Naive B cell (primary cell): ENCODE results near the gene GPR55. TPM values are rescaled to one million over a fixed set of nuclear protein-coding genes. Genes with fewer than 3 reads are reported as not detected.
A peak's percentile ranks its signal among the peaks of the same experiment; 100 is the strongest.

Source experiments
- ATAC-seq, 2 donors: fragments of 150-1000 bp; cut with Tn5 transposase; 2 replicates each; pipeline ENCODE4 v1.10.0; 2021; ENCODE audit warnings: low read depth in 2 of 2, mild to moderate bottlenecking in 2 of 2, moderate library complexity in 2 of 2
- DNase-seq: peaks from one replicate; pipeline ENCODE4 v3.0.0; 2022
- H3K27ac Mint-ChIP-seq, 6 donors: one replicate each; pipeline ENCODE4 v1.8.0; 2020 to 2022; ENCODE audit warnings: mild to moderate bottlenecking in 6 of 6, mixed read lengths in 6 of 6, moderate library complexity in 5 of 6, inconsistent platforms in 2 of 6
- H3K27me3 Mint-ChIP-seq, 3 donors: one replicate each; pipeline ENCODE4 v1.8.0; 2021 to 2022; ENCODE audit warnings: mixed read lengths in 3 of 3, mild to moderate bottlenecking in 1 of 3
- H3K36me3 Mint-ChIP-seq, 2 donors: one replicate each; pipeline ENCODE4 v1.8.0; 2020 to 2022; ENCODE audit warnings: mixed read lengths in 2 of 2, inconsistent platforms in 1 of 2, mild to moderate bottlenecking in 1 of 2
- H3K4me1 Mint-ChIP-seq, 3 donors: one replicate each; pipeline ENCODE4 v1.8.0; 2020 to 2022; ENCODE audit warnings: mixed read lengths in 3 of 3, inconsistent platforms in 1 of 3, mild to moderate bottlenecking in 1 of 3, moderate library complexity in 1 of 3
- H3K4me3 Mint-ChIP-seq, 8 donors: one replicate each; pipeline ENCODE4 v1.8.0; 2020 to 2022; ENCODE audit warnings: mild to moderate bottlenecking in 8 of 8, mixed read lengths in 8 of 8, moderate library complexity in 8 of 8, inconsistent platforms in 2 of 8
- H3K9me3 Mint-ChIP-seq, 7 donors: one replicate each; pipeline ENCODE4 v1.8.0; 2020 to 2022; ENCODE audit warnings: mixed read lengths in 7 of 7, mild to moderate bottlenecking in 5 of 7, inconsistent platforms in 2 of 7, moderate library complexity in 1 of 7
- polyA plus RNA-seq, 6 donors: library from polyadenylated mRNA; unstranded; fragments of 300-500 nt; fragmentation: Illumina TruSeq; gene quantifications; one replicate each; pipeline ENCODE4 v1.2.3, GENCODE V29; 2021; ENCODE audit warnings: low read depth in 6 of 6

The GPR55 gene
- polyA plus RNA-seq, 6 donors from 2014 or later: 0.12 to 0.56 (median 0.21) TPM; not detected in 3

GRCh38 chr2:230913406-230914143 is 11.5 kb downstream of the GPR55 start:
- Mint-ChIP-seq H3K4me3 (no peak overlapping the region), H3K4me1 (peaks cover 9 to 12% (median 11%) of the 10 kb centered on the region in 3 donors), H3K27me3 (peaks cover 0 to 17% (median 3%) of the 10 kb centered on the region in 3 donors), H3K27ac (peak overlapping the region in 1 of 6 donors; percentile 32), H3K36me3 (no peaks in the 10 kb centered on the region), H3K9me3 (no peaks in the 10 kb centered on the region)
- ATAC-seq (peak; percentile 95 to 96), DNase-seq (peak; percentile 58)

GRCh38 chr2:230912724-230913123 is 12.3 kb downstream of the GPR55 start:
- H3K4me1 Mint-ChIP-seq: peaks cover 12 to 17% (median 17%) of the 10 kb centered on the region in 3 donors
- DNase-seq (no peak), ATAC-seq (no peak)
- H3K9me3 Mint-ChIP-seq: no peaks in the 10 kb centered on the region
- no peak overlapping the region for H3K4me3 Mint-ChIP-seq
- H3K36me3 Mint-ChIP-seq: no peaks in the 10 kb centered on the region
- no peak overlapping the region for H3K27ac Mint-ChIP-seq
- peaks cover 3 to 17% (median 8%) of the 10 kb centered on the region in 3 donors for H3K27me3 Mint-ChIP-seq

- H3K27me3 Mint-ChIP-seq: peaks cover 3 to 17% (median 8%) of the 10 kb centered on the region in 3 donors
- H3K4me1 Mint-ChIP-seq: peaks cover 12 to 17% (median 17%) of the 10 kb centered on the region in 3 donors
- no peak for DNase-seq
- no peaks in the 10 kb centered on the region for H3K9me3 Mint-ChIP-seq
- H3K27ac Mint-ChIP-seq: no peak overlapping the region
- H3K4me3 Mint-ChIP-seq: no peak overlapping the region
- no peaks in the 10 kb centered on the region for H3K36me3 Mint-ChIP-seq
- ATAC-seq: no peak
Observed at GRCh38 chr2:230912046-230912445, 13.0 kb downstream of the GPR55 start.

GRCh38 chr2:230910546-230911177 is 14.4 kb downstream of the GPR55 start:
- Mint-ChIP-seq H3K4me3 (no peak overlapping the region), H3K27me3 (peaks cover 3 to 17% (median 8%) of the 10 kb centered on the region in 3 donors), H3K4me1 (peaks cover 12 to 17% (median 17%) of the 10 kb centered on the region in 3 donors), H3K36me3 (no peaks in the 10 kb centered on the region), H3K9me3 (no peaks in the 10 kb centered on the region), H3K27ac (no peak overlapping the region)
- ATAC-seq (no peak), DNase-seq (no peak)

- peak overlapping the region in 2 of 6 donors; percentile 16 to 21 for H3K27ac Mint-ChIP-seq
- no peak for DNase-seq
- H3K9me3 Mint-ChIP-seq: no peaks in the 10 kb centered on the region
- H3K4me1 Mint-ChIP-seq: peaks cover 12 to 17% (median 17%) of the 10 kb centered on the region in 3 donors
- peaks cover 3 to 16% (median 8%) of the 10 kb centered on the region in 3 donors for H3K27me3 Mint-ChIP-seq
- ATAC-seq: no peak
- H3K4me3 Mint-ChIP-seq: no peak overlapping the region
- H3K36me3 Mint-ChIP-seq: no peaks in the 10 kb centered on the region
Observed at GRCh38 chr2:230909841-230910545, 15.0 kb downstream of the GPR55 start.

- H3K36me3 Mint-ChIP-seq: no peaks in the 10 kb centered on the region
- no peak overlapping the region for H3K4me3 Mint-ChIP-seq
- H3K27ac Mint-ChIP-seq: no peak overlapping the region
- H3K4me1 Mint-ChIP-seq: peaks cover 12 to 17% (median 16%) of the 10 kb centered on the region in 3 donors
- DNase-seq (no peak), ATAC-seq (no peak)
- H3K27me3 Mint-ChIP-seq: peaks cover 3 to 10% (median 8%) of the 10 kb centered on the region in 3 donors
- no peaks in the 10 kb centered on the region for H3K9me3 Mint-ChIP-seq
Observed at GRCh38 chr2:230908595-230909191, 16.3 kb downstream of the GPR55 start.

DNA sequence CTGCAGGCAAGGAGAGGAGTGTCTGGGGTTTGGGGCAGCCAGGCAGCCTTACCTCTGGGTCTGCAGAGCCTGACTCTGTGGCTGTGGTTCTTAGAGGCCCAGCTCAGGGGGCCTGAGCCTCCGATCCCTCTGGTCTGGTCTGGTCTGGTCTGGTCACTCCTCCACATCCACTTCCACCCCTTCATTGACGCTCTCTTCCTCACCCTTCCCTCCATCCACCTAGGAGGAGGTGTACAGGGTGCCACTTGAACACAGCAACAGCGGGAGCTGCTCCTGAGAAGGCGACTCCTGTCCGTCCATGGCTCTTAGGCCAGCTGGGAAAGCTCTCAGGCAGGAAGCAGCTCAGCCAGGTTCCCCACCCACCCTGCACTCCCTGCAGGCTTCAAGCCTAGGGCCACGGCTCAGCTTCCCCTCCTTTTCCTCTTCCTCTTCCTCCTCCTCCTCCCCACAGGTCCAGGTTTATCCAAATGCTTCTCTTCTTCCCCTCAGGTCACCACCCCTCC is 16.9 kb downstream of the GPR55 start:
- ATAC-seq (no peak), DNase-seq (no peak)
- H3K27me3 Mint-ChIP-seq: peaks cover 3 to 10% (median 8%) of the 10 kb centered on the region in 3 donors
- H3K36me3 Mint-ChIP-seq: no peaks in the 10 kb centered on the region
- H3K4me3 Mint-ChIP-seq: no peak overlapping the region
- H3K27ac Mint-ChIP-seq: peak overlapping the region in 1 of 6 donors; percentile 74
- no peaks in the 10 kb centered on the region for H3K9me3 Mint-ChIP-seq
- peaks cover 8 to 18% (median 17%) of the 10 kb centered on the region in 3 donors for H3K4me1 Mint-ChIP-seq

GRCh38 chr2:230907361-230908091 is 17.5 kb downstream of the GPR55 start:
- no peak for ATAC-seq
- DNase-seq: no peak
- no peak overlapping the region for H3K4me3 Mint-ChIP-seq
- H3K27ac Mint-ChIP-seq: no peak overlapping the region
- no peaks in the 10 kb centered on the region for H3K9me3 Mint-ChIP-seq
- no peaks in the 10 kb centered on the region for H3K36me3 Mint-ChIP-seq
- H3K4me1 Mint-ChIP-seq: peaks cover 8 to 24% (median 22%) of the 10 kb centered on the region in 3 donors
- peaks cover 3 to 10% (median 8%) of the 10 kb centered on the region in 3 donors for H3K27me3 Mint-ChIP-seq

DNA sequence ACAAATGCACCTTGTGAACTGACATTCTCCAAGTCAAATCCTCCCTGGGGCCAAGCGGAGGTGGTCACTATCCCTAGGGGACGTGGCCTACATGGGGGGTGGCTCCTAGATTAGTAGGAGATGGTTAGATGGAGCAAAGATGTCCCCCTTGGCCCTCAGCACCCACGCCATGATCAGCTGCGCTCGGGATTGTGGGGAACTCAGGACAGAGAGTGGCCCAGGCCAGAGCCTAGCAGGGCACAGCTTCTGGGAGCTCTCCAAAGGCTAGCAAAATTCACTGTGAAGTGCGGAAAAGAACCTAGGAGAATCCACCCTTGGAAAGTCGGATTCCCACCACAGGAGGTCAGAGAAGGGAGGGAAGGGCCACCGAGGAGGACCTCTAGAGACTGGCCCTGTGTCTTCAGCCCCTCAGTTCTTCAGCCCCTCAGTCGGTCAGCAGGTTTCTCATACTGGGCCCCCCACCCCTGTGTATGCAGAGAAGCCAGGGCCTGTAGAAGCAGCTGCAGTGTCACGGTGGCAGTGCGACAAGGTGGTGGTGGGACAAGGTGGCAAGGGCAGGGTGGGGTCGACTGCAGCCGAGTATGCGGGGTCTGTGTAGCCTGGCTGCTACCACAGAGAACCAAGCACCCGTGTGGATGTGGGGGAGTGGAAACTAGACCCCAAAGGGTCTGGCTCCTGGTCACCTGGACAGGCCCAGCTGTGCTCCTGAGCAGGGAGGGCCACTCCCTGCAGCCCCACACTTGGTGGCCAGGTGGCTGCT is 18.4 kb downstream of the GPR55 start:
- Mint-ChIP-seq H3K9me3 (no peaks in the 10 kb centered on the region), H3K4me1 (peaks cover 13 to 33% (median 30%) of the 10 kb centered on the region in 3 donors), H3K4me3 (no peak overlapping the region), H3K27ac (peak overlapping the region in 1 of 6 donors; percentile 45), H3K36me3 (no peaks in the 10 kb centered on the region), H3K27me3 (peaks cover 3 to 10% (median 8%) of the 10 kb centered on the region in 3 donors)
- DNase-seq (no peak), ATAC-seq (no peak)

DNA sequence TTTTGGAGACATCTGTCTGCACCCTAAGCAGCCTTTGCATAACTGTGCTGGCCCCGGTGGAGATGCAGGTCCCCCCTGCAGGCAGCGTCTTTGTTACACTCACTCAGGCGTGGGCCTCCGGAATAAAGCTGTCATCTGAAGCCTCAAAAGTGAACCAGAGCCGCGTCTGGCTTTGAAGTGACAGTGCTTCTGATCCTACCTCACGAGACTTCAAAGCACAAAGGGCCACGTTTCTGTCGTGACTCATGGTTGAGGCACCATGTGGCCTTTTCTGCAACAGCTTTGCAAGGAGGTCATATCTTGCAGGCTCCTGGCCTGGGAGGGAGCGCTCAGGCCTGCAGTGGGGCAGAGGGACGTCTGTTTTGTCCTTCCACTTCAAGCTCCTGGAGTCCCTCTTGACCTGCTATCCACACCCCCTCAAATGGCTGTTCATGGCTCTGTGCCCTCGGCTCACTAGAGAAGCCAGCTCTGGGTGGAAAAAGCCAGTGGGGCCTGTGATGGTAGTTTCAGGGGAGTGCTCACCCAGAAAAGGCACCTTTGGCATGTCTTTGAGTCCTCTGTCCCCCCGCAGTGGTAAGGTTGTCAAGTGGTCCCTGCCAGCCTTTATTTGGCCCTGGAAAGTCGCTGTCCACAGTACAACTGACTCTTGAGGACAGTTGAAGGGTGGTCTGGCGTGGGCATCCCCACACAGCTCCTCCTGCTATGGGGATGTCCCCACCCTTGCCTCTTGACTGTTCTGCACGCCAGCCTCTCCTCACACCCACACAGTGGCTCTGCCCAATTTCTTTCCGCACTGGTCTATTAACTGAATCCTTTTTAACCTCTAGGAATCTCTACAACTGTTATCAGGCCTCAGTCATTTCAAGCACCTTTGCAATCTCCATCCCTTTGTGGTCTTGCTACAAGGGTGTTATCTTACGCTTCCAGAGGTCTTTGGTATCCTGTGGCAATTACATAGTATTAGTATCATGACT is 19.3 kb downstream of the GPR55 start:
- no peaks in the 10 kb centered on the region for H3K9me3 Mint-ChIP-seq
- no peak for ATAC-seq
- H3K27me3 Mint-ChIP-seq: peaks cover 3 to 10% (median 8%) of the 10 kb centered on the region in 3 donors
- peaks cover 17 to 33% (median 30%) of the 10 kb centered on the region in 3 donors for H3K4me1 Mint-ChIP-seq
- DNase-seq: no peak
- peak overlapping the region in 1 of 6 donors; percentile 45 for H3K27ac Mint-ChIP-seq
- peak overlapping the region in 1 of 8 donors; percentile 25 for H3K4me3 Mint-ChIP-seq
- no peaks in the 10 kb centered on the region for H3K36me3 Mint-ChIP-seq

DNA sequence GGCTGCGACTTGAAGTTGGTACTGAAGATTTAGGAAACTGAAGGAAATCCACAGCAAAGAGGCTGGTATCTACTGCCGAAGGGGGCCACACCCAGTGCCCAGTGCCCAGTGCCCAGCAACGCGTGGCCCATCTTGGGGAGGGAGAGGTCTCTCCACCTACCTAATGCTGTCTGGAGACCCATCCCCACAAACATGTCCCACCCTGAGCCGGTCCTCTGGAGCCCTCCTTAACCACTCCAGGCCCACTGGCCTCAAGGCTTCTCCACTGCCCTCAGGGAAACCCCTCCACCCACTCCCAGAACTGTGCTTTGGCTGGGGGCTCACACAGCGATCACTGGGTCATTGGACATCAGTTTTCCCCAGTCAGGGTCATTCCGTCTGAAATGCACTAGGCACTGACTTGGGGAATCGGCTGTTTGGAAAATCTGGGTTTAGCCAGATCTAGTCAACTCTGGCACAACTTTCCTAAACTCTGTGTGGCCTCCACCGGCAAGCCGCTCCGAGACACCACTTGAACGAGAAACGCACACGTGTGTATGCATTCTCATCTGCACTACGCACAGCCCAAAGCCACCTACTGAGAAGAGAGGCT is 20.1 kb downstream of the GPR55 start:
- Mint-ChIP-seq H3K4me1 (peaks cover 17 to 33% (median 30%) of the 10 kb centered on the region in 3 donors), H3K27ac (no peak overlapping the region), H3K9me3 (no peaks in the 10 kb centered on the region), H3K27me3 (peaks cover 3 to 10% (median 8%) of the 10 kb centered on the region in 3 donors), H3K4me3 (no peak overlapping the region), H3K36me3 (no peaks in the 10 kb centered on the region)
- DNase-seq (no peak), ATAC-seq (no peak)
